GM21737 (cell line): ENCODE data around the gene KDM6A.
"Not testable (repeated sequence)": the region's sequence is repeated elsewhere in the genome, so short reads cannot be mapped to it uniquely, and the experiment has no call there.

ENCODE experiments used
- ATAC-seq: cut with Tn5 transposase; IDR thresholded peaks from one replicate; pipeline ENCODE4 v1.9.1; 2021; ENCODE audit warnings: mild to moderate bottlenecking, moderate library complexity; ENCODE audit not compliant: unreplicated experiment

Gene KDM6A

GRCh38 chrX:45068569-45068968, 195.6 kb downstream of the KDM6A start:
- ATAC-seq, result no peak

GRCh38 chrX:45070116-45071007, 197.4 kb downstream of the KDM6A start:
- no peak for ATAC-seq

GRCh38 chrX:45073011-45073410, 200.0 kb downstream of the KDM6A start:
- not testable (repeated sequence) for ATAC-seq

GRCh38 chrX:45077748-45078424, 204.9 kb downstream of the KDM6A start:
- peak; percentile 76 for ATAC-seq

- ATAC-seq, result no peak
Observed at GRCh38 chrX:45083314-45083713, 210.3 kb downstream of the KDM6A start.

GRCh38 chrX:45110494-45110893, 237.5 kb downstream of the KDM6A start:
- ATAC-seq, result no peak

GRCh38 chrX:45126158-45126557, 253.2 kb downstream of the KDM6A start:
- ATAC-seq, result no peak

- ATAC-seq, result no peak
Observed at GRCh38 chrX:45128896-45129454, 256.0 kb downstream of the KDM6A start.

- no peak for ATAC-seq
Observed at GRCh38 chrX:45133465-45133864, 260.5 kb downstream of the KDM6A start.

- ATAC-seq, result no peak
Observed at GRCh38 chrX:45134315-45134731, 261.3 kb downstream of the KDM6A start.

GRCh38 chrX:45134775-45135174, 261.8 kb downstream of the KDM6A start:
- ATAC-seq, result no peak

GRCh38 chrX:45135391-45136075, 262.5 kb downstream of the KDM6A start:
- not testable (repeated sequence) for ATAC-seq

GRCh38 chrX:45137531-45137930, 264.5 kb downstream of the KDM6A start:
- no peak for ATAC-seq

GRCh38 chrX:45138525-45138924, 265.5 kb downstream of the KDM6A start:
- no peak for ATAC-seq

GRCh38 chrX:45140812-45141211, 267.8 kb downstream of the KDM6A start:
- ATAC-seq, result no peak

- ATAC-seq, result no peak
Observed at GRCh38 chrX:45142185-45142584, 269.2 kb downstream of the KDM6A start.

- ATAC-seq, result no peak
Observed at GRCh38 chrX:45143455-45143854, 270.5 kb downstream of the KDM6A start.

- no peak for ATAC-seq
Observed at GRCh38 chrX:45145492-45146215, 272.7 kb downstream of the KDM6A start.

GRCh38 chrX:45150821-45151220, 277.8 kb downstream of the KDM6A start:
- ATAC-seq, result no peak

GRCh38 chrX:45154033-45154360, 281.0 kb downstream of the KDM6A start:
- ATAC-seq, result no peak

- no peak for ATAC-seq
Observed at GRCh38 chrX:45154462-45154861, 281.5 kb downstream of the KDM6A start.
